RWPE2 (cell line): ENCODE measurements around the gene MLF1.

Experiments
- ATAC-seq: fragments of 200-7000 bp; cut with Tn5 transposase; 3 replicates; pipeline ENCODE4 v1.9.1; 2021; ENCODE audit warnings: low read depth
- DNase-seq: peaks from one replicate; pipeline ENCODE4 v3.0.0-alpha.2; 2020; ENCODE audit warnings: low spot score
- H3K27ac ChIP-seq: fragments of 450-650 bp; 2 replicates; pipeline ENCODE4 v1.5.1; 2017; ENCODE audit warnings: mild to moderate bottlenecking; ENCODE audit not compliant: poor library complexity, severe bottlenecking
- H3K27me3 ChIP-seq: fragments of 250-450 bp; sonication (Bioruptor Pico); 2 replicates; pipeline ENCODE4 v1.5.1; 2021; ENCODE audit warnings: mild to moderate bottlenecking, moderate library complexity; ENCODE audit not compliant: insufficient read depth, poor library complexity, severe bottlenecking
- H3K36me3 ChIP-seq: fragments of 250-450 bp; sonication (Bioruptor Pico); 2 replicates; pipeline ENCODE4 v1.5.1; 2020; ENCODE audit warnings: low read depth, mild to moderate bottlenecking, moderate library complexity
- H3K4me1 ChIP-seq: fragments of 250-450 bp; sonication (Bioruptor Pico); 2 replicates; pipeline ENCODE4 v1.5.1; 2021; ENCODE audit warnings: mild to moderate bottlenecking, moderate library complexity; ENCODE audit not compliant: insufficient read depth, poor library complexity, severe bottlenecking
- H3K4me3 ChIP-seq: fragments of 250-450 bp; sonication (Bioruptor Pico); 2 replicates; pipeline ENCODE4 v1.5.1; 2021; ENCODE audit warnings: mild to moderate bottlenecking, moderate library complexity; ENCODE audit not compliant: severe bottlenecking
- H3K9me3 ChIP-seq: fragments of 250-450 bp; sonication (Bioruptor Pico); 2 replicates; pipeline ENCODE4 v1.5.1; 2021; ENCODE audit warnings: mild to moderate bottlenecking, moderate library complexity; ENCODE audit not compliant: severe bottlenecking
- TF ChIP-seq, protein P1 (sequence below): fragments of 450-650 bp; IDR thresholded peaks from one replicate; pipeline ENCODE4 v1.5.1; 2017; ENCODE audit warnings: mild to moderate bottlenecking, moderate library complexity; ENCODE audit not compliant: poor library complexity, severe bottlenecking

The MLF1 gene

DNA sequence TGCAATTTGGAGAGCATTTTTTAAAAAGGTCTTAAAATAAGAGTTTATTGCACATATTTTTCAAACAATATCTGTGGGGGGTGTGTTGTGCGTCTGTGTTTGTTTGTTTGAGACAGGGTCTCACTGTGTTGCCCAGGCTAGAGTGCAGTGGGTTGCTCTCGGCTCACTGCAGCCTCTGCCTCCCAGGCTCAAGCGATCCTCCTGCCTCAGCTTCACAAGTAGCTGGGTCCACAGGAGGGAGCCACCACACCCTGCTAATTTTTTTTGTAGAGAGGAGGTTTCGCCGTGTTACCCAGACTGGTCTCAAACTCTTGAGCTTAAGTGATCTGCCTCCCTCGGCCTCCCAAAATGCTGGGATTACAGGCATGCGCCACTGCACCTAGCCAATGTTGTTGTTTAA lies 2.7 kb downstream of the MLF1 start:
- H3K27me3 ChIP-seq = no peaks in the 10 kb centered on the region
- ATAC-seq = no peak
- no peaks in the 10 kb centered on the region for H3K9me3 ChIP-seq
- DNase-seq = no peak
- TF ChIP-seq, protein P1, sequence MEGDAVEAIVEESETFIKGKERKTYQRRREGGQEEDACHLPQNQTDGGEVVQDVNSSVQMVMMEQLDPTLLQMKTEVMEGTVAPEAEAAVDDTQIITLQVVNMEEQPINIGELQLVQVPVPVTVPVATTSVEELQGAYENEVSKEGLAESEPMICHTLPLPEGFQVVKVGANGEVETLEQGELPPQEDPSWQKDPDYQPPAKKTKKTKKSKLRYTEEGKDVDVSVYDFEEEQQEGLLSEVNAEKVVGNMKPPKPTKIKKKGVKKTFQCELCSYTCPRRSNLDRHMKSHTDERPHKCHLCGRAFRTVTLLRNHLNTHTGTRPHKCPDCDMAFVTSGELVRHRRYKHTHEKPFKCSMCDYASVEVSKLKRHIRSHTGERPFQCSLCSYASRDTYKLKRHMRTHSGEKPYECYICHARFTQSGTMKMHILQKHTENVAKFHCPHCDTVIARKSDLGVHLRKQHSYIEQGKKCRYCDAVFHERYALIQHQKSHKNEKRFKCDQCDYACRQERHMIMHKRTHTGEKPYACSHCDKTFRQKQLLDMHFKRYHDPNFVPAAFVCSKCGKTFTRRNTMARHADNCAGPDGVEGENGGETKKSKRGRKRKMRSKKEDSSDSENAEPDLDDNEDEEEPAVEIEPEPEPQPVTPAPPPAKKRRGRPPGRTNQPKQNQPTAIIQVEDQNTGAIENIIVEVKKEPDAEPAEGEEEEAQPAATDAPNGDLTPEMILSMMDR = no peak
- no peaks in the 10 kb centered on the region for H3K4me1 ChIP-seq
- no peak overlapping the region for H3K4me3 ChIP-seq
- H3K36me3 ChIP-seq = no peaks in the 10 kb centered on the region
- no peak overlapping the region for H3K27ac ChIP-seq

DNA sequence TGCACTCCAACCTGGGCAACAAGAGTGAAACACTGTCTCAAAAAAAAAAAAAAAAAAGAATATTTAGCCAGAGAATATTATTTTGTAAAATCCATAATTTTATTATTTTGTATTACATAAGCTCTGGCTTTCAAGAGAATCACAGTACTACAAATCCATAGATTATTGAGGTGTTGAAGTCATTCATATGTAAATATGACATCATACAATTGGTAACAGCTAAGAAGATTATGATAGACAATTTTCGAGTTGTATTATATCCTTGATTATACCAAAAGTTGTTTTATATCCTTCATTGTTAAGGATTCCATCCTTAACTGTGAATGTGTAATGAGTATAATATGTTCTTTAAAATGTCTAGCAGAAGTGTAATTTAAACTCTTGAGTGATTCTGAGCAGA lies 3.7 kb downstream of the MLF1 start:
- DNase-seq (no peak), ATAC-seq (no peak)
- no peak overlapping the region for H3K4me3 ChIP-seq
- TF ChIP-seq, protein P1 = no peak
- H3K4me1 ChIP-seq = no peaks in the 10 kb centered on the region
- H3K36me3 ChIP-seq = no peaks in the 10 kb centered on the region; the same call in 1 of the 2 replicates
- H3K9me3 ChIP-seq = no peaks in the 10 kb centered on the region
- no peak overlapping the region for H3K27ac ChIP-seq
- no peaks in the 10 kb centered on the region for H3K27me3 ChIP-seq

DNA sequence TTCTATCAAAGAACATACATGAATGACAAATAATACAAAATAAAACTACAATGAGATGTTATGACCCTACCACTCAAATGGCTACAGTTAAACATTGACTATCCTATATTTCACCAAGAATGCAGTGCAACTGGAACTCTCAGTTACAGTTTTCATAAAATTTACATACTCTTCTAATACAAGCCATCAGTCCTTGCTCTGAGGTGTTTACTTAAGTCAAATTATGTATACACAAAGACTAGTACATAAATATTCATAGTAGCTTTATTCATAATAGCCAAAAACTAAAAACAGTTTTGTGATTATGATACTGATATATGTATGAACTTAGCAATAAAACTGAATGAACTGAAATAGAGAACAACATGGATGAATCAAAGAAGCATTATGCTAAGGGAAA lies 19.2 kb downstream of the MLF1 start:
- Histone ChIP-seq H3K4me1 (no peaks in the 10 kb centered on the region), H3K27ac (no peak overlapping the region), H3K9me3 (no peaks in the 10 kb centered on the region), H3K36me3 (no peaks in the 10 kb centered on the region), H3K4me3 (no peak overlapping the region), H3K27me3 (no peaks in the 10 kb centered on the region)
- ATAC-seq = no peak
- no peak for DNase-seq
- TF ChIP-seq, protein P1 = no peak

DNA sequence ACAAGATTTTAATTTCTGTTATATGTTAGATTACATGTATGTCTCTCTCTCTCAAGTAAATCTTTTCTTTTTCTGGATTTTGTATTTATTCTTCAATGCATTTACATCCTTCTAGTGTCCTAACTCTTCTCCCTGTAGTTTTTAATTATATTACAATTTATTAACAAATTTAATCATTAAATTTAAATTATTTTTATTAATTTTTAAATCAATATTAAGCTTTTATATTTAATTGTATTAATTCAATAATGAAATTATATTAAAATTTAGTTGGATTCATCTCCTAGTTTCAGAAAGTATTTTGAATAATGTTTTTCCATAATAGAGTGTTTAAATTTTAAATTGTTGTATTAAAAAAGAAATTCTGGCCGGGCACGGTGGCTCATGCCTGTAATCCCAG lies 29.8 kb downstream of the MLF1 start:
- DNase-seq (no peak), ATAC-seq (no peak)
- no peaks in the 10 kb centered on the region for H3K9me3 ChIP-seq
- no peak overlapping the region for H3K27ac ChIP-seq
- TF ChIP-seq, protein P1 = no peak
- no peaks in the 10 kb centered on the region for H3K27me3 ChIP-seq
- no peaks in the 10 kb centered on the region for H3K4me1 ChIP-seq
- H3K36me3 ChIP-seq = peaks cover 9% of the 10 kb centered on the region; the same call in 1 of the 2 replicates
- no peak overlapping the region for H3K4me3 ChIP-seq

DNA sequence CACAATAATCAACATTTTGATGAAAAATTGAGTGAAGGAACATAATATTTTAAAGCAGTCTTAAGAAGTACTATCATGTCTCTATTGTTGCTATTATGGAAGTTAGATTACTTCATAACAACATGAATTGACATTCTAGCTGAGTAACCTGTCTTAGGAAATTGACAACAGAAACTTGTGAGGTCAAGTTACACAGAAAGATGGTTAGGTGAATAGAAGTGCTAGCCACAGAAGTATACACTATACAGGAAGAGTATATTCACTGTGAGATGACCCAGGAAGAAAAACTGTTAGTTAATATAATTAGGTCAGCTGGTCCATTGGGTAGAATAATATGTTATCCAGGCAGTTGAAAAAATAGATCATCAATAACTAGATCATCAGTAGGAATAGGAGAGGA lies 31.2 kb downstream of the MLF1 start:
- Histone ChIP-seq H3K4me1 (no peaks in the 10 kb centered on the region), H3K9me3 (no peaks in the 10 kb centered on the region), H3K27ac (no peak overlapping the region), H3K36me3 (peaks cover 9% of the 10 kb centered on the region; the same call in 1 of the 2 replicates), H3K4me3 (no peak overlapping the region), H3K27me3 (no peaks in the 10 kb centered on the region)
- TF ChIP-seq, protein P1 = no peak
- DNase-seq (no peak), ATAC-seq (no peak)
